Endometrial microvascular endothelial cells (primary cell): Measurements from ENCODE around the gene SLC2A11. TPM values are rescaled to one million over a fixed set of nuclear protein-coding genes. Genes with fewer than 3 reads are reported as not detected.
"Not testable (repeated sequence)": the region's sequence is repeated elsewhere in the genome, so short reads cannot be mapped to it uniquely, and the experiment has no call there.

Experiments used
- in situ Hi-C: cut with HindIII; loops from 2 replicates; pipeline ENCODE4 v1.10.0; 2017; ENCODE audit warnings: low sequenced_read_pairs, low pct_unique_long_range_greater_than_20kb; ENCODE audit errors: inconsistent ontology term
- total RNA-seq: library from RNA; depleted of rRNA; stranded (reverse); fragments of >200 nt; gene quantifications from one replicate; pipeline ENCODE4 v1.2.3, GENCODE V29; 2015; ENCODE audit errors: inconsistent ontology term

The SLC2A11 gene
- total RNA-seq, 1 donor from 2014 or later: 4.7 TPM

GRCh38 chr22:23899042-23899745 is 41.5 kb downstream of the SLC2A11 start:
- in situ Hi-C loops: no loop called here

- in situ Hi-C loops: not testable (repeated sequence)
Measured at GRCh38 chr22:23900227-23900626, 42.6 kb downstream of the SLC2A11 start.

- in situ Hi-C loops: no loop called here
Measured at GRCh38 chr22:23901600-23901999, 43.9 kb downstream of the SLC2A11 start.

- in situ Hi-C loops: no loop called here
Measured at GRCh38 chr22:23903328-23903971, 45.8 kb downstream of the SLC2A11 start.

- in situ Hi-C loops: no loop called here
Measured at GRCh38 chr22:23904573-23905254, 47.0 kb downstream of the SLC2A11 start.

- in situ Hi-C loops: no loop called here
Measured at GRCh38 chr22:23906641-23907040, 49.0 kb downstream of the SLC2A11 start.

- in situ Hi-C loops: not testable (repeated sequence)
Measured at GRCh38 chr22:23907423-23907822, 49.7 kb downstream of the SLC2A11 start.

GRCh38 chr22:23908587-23909205 is 51.0 kb downstream of the SLC2A11 start:
- in situ Hi-C loops: no loop called here

- in situ Hi-C loops: no loop called here
Measured at GRCh38 chr22:23909296-23909898, 51.7 kb downstream of the SLC2A11 start.

GRCh38 chr22:23910496-23911190 is 53.0 kb downstream of the SLC2A11 start:
- in situ Hi-C loops: no loop called here

GRCh38 chr22:23911318-23911980 is 53.8 kb downstream of the SLC2A11 start:
- in situ Hi-C loops: no loop called here

- in situ Hi-C loops: no loop called here
Measured at GRCh38 chr22:23912293-23912903, 54.7 kb downstream of the SLC2A11 start.

- in situ Hi-C loops: no loop called here
Measured at GRCh38 chr22:23913306-23913660, 55.6 kb downstream of the SLC2A11 start.

- in situ Hi-C loops: no loop called here
Measured at GRCh38 chr22:23913661-23914353, 56.1 kb downstream of the SLC2A11 start.

GRCh38 chr22:23915290-23915689 is 57.6 kb downstream of the SLC2A11 start:
- in situ Hi-C loops: no loop called here

- in situ Hi-C loops: not testable (repeated sequence)
Measured at GRCh38 chr22:23920267-23920611, 62.6 kb downstream of the SLC2A11 start.

- in situ Hi-C loops: not testable (repeated sequence)
Measured at GRCh38 chr22:23921586-23922201, 64.0 kb downstream of the SLC2A11 start.
